HTR-8/SVneo (cell line): ENCODE data around the gene FREM1.
"Not testable (repeated sequence)": the region's sequence is repeated elsewhere in the genome, so short reads cannot be mapped to it uniquely, and the experiment has no call there.

ENCODE experiments used
- DNase-seq: peaks from one replicate; pipeline ENCODE4 v3.0.0; 2011; ENCODE audit warnings: low spot score, mixed read lengths; ENCODE audit not compliant: insufficient read length
- FAIRE-seq: peaks from 2 replicates; lab custom pipeline; 2011; peaks lifted over from hg19 to GRCh38; lab: Jason Lieb, UNC

FREM1 gene

DNA sequence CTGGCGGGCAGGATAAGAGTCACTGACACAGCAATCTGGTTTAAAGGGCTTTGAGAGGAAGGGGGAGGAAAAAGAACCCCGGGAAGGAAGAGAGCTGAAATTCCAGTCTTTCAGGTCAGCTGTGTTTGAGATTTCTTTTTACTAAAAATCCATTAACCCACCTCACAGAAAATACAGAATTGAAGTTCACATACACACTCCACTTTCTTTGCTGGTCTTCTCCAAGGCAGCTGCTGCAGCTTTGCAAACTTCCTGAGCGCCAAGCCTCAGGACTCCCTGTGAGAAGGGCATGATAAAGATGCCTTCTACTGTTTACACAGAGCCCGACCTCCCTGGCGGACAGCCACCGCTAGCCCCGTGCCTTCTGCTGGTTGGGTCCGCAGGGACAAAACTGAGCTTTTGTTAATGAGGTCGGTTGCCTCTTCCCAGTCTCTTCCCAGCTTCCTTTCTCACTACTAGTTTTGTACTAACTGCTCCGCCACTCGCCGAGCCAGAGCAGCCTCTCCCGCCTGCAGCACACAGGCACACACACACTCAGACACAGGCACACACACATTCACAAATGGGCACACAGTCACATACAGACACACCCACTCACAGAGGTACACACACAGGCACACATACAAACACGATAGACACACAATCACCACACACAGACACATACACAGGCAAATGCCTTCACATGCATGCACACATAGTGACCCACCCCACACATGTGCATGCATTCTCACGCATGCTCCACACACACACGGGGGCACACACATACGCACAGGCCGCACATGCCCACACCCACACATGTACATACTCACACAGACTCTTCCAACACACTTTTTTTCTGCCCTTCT lies at the start of gene FREM1:
Gene FREM1, minus strand, starts transcription at position 468 of the 845 bp plus-strand sequence. CDS start 41,451 bp downstream, outside the sequence.
- FAIRE-seq (no peak), DNase-seq (no peak)

DNA sequence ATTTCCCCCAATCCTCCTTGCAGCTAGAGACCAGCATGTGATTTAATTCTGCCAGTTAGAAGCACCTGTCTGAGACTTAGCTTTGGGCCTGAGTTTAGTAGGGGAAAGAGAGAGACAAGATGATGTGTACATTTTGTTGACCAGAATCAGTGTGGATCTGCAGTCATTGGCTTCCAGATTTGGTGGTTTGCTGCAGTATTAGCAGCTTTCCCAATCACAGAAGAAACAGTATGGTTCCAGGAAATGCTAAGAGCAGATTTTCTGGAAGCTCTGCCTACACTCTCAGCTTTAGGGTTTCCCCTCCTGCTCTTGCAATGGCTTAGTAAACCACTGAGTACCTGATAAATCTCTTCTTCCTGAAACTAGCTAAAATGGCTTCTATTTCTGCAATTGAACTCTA lies 48.8 kb upstream of the FREM1 start:
- no peak for FAIRE-seq
- DNase-seq: no peak

DNA sequence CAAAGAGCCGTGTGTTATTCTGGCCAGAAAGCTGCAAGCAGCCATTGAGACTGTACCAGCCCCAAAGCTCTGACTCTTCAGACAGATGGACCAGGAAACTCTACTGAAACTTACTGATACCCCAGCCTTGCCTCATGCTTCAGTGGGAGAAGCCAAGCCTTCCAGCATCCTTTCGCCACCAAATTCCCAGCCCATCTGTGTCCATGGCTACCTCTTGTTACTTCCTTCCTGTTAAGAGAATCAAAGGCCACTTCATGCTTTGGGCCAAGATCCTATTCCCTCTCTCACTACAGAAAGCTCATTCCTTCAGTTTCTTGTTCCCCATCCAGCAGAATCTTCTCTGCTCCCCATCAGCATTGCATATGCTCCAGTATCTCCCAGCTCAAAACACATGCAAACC lies 46.9 kb upstream of the FREM1 start:
- no peak for DNase-seq
- no peak for FAIRE-seq

DNA sequence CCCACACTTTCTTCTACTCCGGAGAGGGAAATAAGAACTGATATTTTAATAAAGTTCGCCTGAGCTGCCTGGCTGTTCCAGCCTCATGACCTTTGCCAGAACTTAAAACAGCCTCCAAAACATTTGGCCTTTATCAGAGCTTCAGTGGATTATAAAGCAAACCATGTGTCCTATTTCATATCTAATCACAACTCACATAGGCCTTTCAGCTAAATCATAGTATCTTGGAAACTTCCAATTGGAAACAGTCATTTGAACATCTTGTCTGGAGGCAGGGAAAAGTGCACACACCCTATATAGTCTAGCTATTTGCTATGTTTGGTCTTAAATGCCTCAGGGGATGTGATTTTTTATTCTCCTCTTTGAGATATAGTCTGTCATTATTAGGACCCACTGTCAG lies 46.0 kb upstream of the FREM1 start:
- FAIRE-seq (no peak), DNase-seq (no peak)

GRCh38 chr9:14945351-14945750 lies 35.1 kb upstream of the FREM1 start:
- FAIRE-seq (no peak), DNase-seq (no peak)

GRCh38 chr9:14941501-14942405 lies 31.5 kb upstream of the FREM1 start:
- DNase-seq: no peak

DNA sequence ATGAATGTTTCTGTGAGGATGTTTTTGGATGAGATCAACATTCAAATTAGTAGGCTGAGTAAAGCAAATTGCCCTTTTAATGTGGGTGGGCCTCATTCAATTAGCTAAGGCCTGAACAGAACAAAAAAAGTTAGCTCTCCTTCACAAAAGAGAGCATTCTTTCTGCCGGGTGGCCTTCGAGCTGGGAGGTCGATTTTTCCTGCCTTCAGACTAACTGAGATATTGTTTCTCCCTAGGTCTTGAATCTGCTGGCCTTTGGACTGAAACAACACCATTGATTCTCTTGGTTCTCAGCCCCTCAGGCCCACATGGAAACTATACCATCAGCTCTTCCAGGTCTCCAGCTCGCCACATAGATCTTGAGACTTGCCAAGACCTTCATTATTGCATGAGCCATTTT lies 29.1 kb upstream of the FREM1 start:
- DNase-seq (no peak), FAIRE-seq (no peak)

More at GRCh38 chr9:14941501-14942405, 31.5 kb upstream of the FREM1 start:
- FAIRE-seq: no peak

DNA sequence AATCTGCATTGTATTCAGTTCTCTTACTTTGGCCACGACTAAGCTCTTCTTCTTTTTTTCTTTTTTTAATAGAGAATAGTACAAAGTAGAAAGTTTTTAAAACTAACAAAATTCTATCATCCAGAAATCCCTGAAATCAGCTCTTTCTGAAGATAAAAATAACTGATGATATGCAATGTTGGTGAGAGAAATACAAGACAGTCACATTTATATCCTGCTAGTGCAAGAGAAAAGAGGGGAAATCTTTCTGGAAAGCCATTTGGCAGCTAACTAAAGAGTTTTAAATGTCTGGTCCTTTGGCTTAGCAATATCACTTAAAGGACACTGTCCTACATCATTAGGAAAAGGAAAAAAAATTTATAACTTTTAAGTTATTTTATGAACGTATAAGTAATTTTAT lies 27.0 kb upstream of the FREM1 start:
- DNase-seq (no peak), FAIRE-seq (no peak)

- FAIRE-seq: no peak
- DNase-seq: no peak
These were observed 26.3 kb upstream of the FREM1 start for GRCh38 chr9:14936491-14936890.

GRCh38 chr9:14935964-14936363 lies 25.7 kb upstream of the FREM1 start:
- no peak for FAIRE-seq
- no peak for DNase-seq

DNA sequence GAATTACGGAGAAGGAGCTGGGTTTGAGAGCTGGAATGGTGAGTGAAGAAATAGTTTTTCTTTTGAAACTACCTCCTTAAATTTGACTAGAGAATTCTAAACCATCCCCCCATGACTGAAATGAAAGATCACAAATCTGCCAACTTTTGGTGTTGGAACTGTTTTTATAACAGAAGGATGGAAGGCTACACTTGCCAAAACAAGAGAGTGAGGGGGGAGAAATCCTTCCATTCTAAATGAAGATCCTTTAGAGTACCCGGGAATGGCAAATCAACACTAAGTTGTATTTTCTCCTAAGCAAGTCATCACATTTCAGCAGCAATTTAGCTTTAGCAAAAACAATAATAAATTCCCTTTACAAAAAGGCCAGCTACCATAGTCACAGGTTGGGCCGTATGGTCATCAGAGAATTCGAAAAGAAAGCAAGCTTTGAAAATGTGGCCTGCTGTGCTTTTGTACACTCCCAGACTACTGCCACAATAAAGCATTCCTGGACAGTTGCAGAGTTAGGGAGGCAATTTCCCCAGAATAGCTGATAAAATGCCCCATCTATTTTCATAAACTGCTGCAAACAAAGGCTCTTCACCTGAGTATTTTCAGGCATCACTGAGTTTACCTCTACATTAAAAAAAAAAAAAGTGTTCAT lies 25.0 kb upstream of the FREM1 start:
- DNase-seq: no peak

GRCh38 chr9:14932641-14933040 lies 22.4 kb upstream of the FREM1 start:
- no peak for FAIRE-seq

More for the DNA sequence above, 25.0 kb upstream of the FREM1 start:
- no peak for FAIRE-seq

GRCh38 chr9:14932231-14932630 lies 22.0 kb upstream of the FREM1 start:
- no peak for FAIRE-seq
- DNase-seq: no peak

More at GRCh38 chr9:14932641-14933040, 22.4 kb upstream of the FREM1 start:
- DNase-seq: no peak

- FAIRE-seq: no peak
- no peak for DNase-seq
These were observed 16.9 kb upstream of the FREM1 start for GRCh38 chr9:14926941-14927624.

DNA sequence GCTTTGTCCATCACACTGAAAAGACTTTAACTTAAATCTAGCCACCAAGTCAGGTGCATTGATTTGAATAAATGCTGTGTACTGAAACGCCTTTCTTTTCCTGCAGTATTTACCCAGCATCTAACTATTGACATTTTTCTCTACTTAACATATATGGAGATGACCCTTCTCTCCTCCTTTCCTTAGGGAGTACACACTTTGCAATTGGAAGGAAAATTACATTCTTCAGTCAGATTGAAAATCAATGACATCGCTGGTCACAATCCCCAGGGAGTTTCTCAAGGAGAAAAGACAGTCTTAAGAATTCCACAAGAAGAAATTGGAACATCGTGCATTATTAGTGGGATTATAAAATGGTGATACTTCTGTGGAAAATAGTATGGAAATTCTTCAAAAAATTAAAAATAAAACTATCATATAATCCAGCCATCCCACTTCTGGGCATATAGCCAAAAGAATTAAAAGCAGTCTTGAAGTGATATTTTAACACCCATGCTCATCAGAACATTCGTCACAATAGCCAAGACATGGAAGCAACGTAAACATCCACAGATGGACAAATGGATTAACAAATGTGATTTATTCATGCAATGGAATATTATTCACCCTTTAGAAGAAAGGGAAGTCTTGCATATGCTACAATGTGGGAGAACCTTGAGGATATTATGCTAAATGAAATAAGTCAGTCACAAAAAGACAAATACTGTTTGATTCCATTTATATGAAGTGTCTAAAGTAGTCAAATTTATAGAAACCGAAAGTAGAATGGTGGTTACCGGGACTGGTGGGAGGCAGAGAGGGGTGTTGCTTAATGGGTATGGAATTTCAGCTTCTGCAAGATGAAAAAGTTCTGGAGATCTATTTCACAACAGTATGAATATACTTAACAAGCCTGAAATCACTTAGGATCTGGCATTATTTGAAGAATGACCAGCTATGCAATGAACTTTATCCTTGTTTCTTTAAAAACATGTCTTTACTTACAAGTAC lies 14.3 kb upstream of the FREM1 start:
- DNase-seq: peak; percentile 4
- FAIRE-seq: no peak

DNA sequence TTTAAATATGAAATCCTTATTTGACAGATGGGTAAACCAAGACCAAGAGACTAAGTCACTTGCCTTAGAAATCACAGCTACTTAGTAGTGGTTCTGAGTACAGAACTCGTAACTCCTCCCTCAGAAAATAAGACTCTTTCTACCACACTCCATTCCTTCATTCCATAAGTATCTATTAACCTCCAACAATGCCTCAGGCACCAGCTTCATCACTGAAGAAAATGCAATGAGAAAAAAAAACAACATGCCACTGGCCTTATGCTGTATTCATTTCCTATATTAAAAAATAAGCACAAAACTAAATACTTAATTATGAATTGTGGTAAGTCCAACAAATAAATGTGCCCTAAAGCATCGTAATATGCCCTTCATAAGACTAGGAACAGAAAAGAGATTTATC lies 13.5 kb upstream of the FREM1 start:
- no peak for FAIRE-seq
- DNase-seq: no peak

- FAIRE-seq, DNase-seq: not testable (repeated sequence)
These were observed 10.6 kb upstream of the FREM1 start for GRCh38 chr9:14920805-14921204.

DNA sequence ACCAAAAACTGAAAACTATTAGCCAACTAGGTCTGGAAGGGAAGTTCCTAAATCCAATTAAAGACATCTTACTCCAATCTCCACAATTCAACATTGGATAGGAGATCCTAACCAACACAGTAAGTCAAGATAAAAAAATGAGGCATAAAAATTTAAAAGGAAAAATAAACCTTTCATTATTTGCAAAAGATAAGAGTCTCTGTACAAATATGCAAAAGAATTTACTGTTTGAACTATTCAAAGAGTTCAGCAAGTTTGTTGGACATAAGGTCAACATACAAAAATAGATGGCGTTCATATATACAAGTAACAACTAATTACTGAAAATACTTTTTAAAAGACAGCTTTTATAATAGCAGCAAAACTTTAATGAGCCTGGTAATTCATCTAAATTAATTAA lies 3.1 kb upstream of the FREM1 start:
- DNase-seq (no peak), FAIRE-seq (no peak)

GRCh38 chr9:14912859-14913258 lies 2.6 kb upstream of the FREM1 start:
- no peak for FAIRE-seq
- DNase-seq: no peak
